IMR-90 (cell line): Measurements from ENCODE around the gene DMD. TPM values are rescaled to one million over a fixed set of nuclear protein-coding genes. Genes with fewer than 3 reads are reported as not detected.

Experiments used
- ATAC-seq: fragments of 200-7000 bp; cut with Tn5 transposase; 2 replicates; pipeline ENCODE4 v1.9.1; 2020; ENCODE audit warnings: low read depth, mild to moderate bottlenecking, moderate library complexity
- BruUV-seq: library from RNA; stranded (reverse); fragments of 400-500 nt; replicated peaks from 2 replicates; lab custom pipeline; 2021; lab: Mats Ljungman, UMichigan
- CTCF ChIA-PET: fragments of 300-600 bp; formaldehyde crosslinking; extraction: SDS; loops from one replicate; lab custom pipeline; 2021; ENCODE audit warnings: antibody characterized with exemption; lab: Yijun Ruan, JAX
- POLR2A ChIA-PET: fragments of 300-600 bp; sonication (Branson Sonifier 250); formaldehyde crosslinking; loops from one replicate; lab custom pipeline; 2022; ENCODE audit warnings: antibody characterized with exemption; ENCODE audit not compliant: unreplicated experiment; lab: Charles Lee
- DNase-seq: peaks from one replicate; pipeline ENCODE4 v3.0.0; 2013
- H2AFZ ChIP-seq: replicated peaks from 2 replicates; pipeline ENCODE3; 2013; ENCODE audit warnings: low read length, mild to moderate bottlenecking; ENCODE audit not compliant: poor library complexity
- H2AK5ac ChIP-seq: 2 replicates; pipeline ENCODE4 v1.6.1; 2013; ENCODE audit warnings: low read depth, low read length, inconsistent platforms
- H2AK9ac ChIP-seq: replicated peaks from 2 replicates; pipeline ENCODE3; 2013; ENCODE audit warnings: mild to moderate bottlenecking, low read depth, low read length, moderate library complexity; ENCODE audit not compliant: poor library complexity
- H2BK120ac ChIP-seq: 2 replicates; pipeline ENCODE4 v1.6.1; 2013; ENCODE audit warnings: low read depth, low read length, inconsistent platforms
- H2BK15ac ChIP-seq: 3 replicates; pipeline ENCODE4 v1.6.1; 2013; ENCODE audit warnings: low read depth, low read length, inconsistent platforms
- H2BK20ac ChIP-seq: 2 replicates; pipeline ENCODE4 v1.6.1; 2013; ENCODE audit warnings: low read depth, mild to moderate bottlenecking, inconsistent platforms, low read length, moderate library complexity
- H2BK5ac ChIP-seq: 2 replicates; pipeline ENCODE4 v1.6.1; 2013; ENCODE audit warnings: mild to moderate bottlenecking, low read depth, low read length, inconsistent platforms; ENCODE audit not compliant: poor library complexity, severe bottlenecking
- H3K14ac ChIP-seq: replicated peaks from 2 replicates; pipeline ENCODE4 v1.6.1; 2013; ENCODE audit warnings: low read depth, low read length, inconsistent platforms
- H3K18ac ChIP-seq: 2 replicates; pipeline ENCODE4 v1.6.1; 2013; ENCODE audit warnings: low read depth, low read length, control low read depth
- H3K23ac ChIP-seq: 2 replicates; pipeline ENCODE4 v1.6.1; 2013; ENCODE audit warnings: low read depth, low read length, inconsistent platforms
- H3K27ac ChIP-seq: 2 replicates; pipeline ENCODE4 v1.5.1; 2013; ENCODE audit warnings: mild to moderate bottlenecking, control low read depth, low read length; ENCODE audit not compliant: insufficient read depth
- H3K27me3 ChIP-seq: 2 replicates; pipeline ENCODE4 v1.6.1; 2013; ENCODE audit warnings: low read length; ENCODE audit not compliant: control insufficient read depth, insufficient read depth
- H3K36me3 ChIP-seq: 2 replicates; pipeline ENCODE4 v1.6.1; 2013; ENCODE audit warnings: low read length, mixed read lengths; ENCODE audit not compliant: control insufficient read depth, insufficient read depth
- H3K4ac ChIP-seq: 2 replicates; pipeline ENCODE4 v1.6.1; 2013; ENCODE audit warnings: low read depth, low read length, inconsistent platforms
- H3K4me1 ChIP-seq: 2 replicates; pipeline ENCODE4 v1.6.1; 2013; ENCODE audit warnings: low read length, mixed read lengths; ENCODE audit not compliant: control insufficient read depth, insufficient read depth
- H3K4me2 ChIP-seq: 2 replicates; pipeline ENCODE4 v1.6.1; 2013; ENCODE audit warnings: low read depth, mild to moderate bottlenecking, control low read depth, low read length, moderate library complexity
- H3K4me3 ChIP-seq: 2 replicates; pipeline ENCODE4 v1.5.1; 2013; ENCODE audit warnings: low read depth, mild to moderate bottlenecking, control low read depth, low read length, moderate library complexity; ENCODE audit not compliant: insufficient read depth
- H3K56ac ChIP-seq: 2 replicates; pipeline ENCODE4 v1.6.1; 2013; ENCODE audit warnings: low read length, inconsistent platforms; ENCODE audit not compliant: insufficient read depth; ENCODE audit errors: extremely low read depth
- H3K79me1 ChIP-seq, 2 experiments: 2 replicates each; pipeline ENCODE4 v1.6.1; 2013; ENCODE audit warnings: low read length in 2 of 2, inconsistent platforms in 1 of 2, low read depth in 1 of 2
- H3K9ac ChIP-seq: 2 replicates; pipeline ENCODE4 v1.6.1; 2013; ENCODE audit warnings: low read depth, low read length, control low read depth
- H3K9me1 ChIP-seq: 2 replicates; pipeline ENCODE4 v1.6.1; 2013; ENCODE audit warnings: low read length, inconsistent platforms; ENCODE audit not compliant: insufficient read depth
- H3K9me3 ChIP-seq: 2 replicates; pipeline ENCODE4 v1.6.1; 2013; ENCODE audit warnings: low read length; ENCODE audit not compliant: control insufficient read depth, insufficient read depth
- H4K20me1 ChIP-seq: 2 replicates; pipeline ENCODE4 v1.6.1; 2013; ENCODE audit warnings: low read length, inconsistent platforms; ENCODE audit not compliant: insufficient read depth
- H4K5ac ChIP-seq: 2 replicates; pipeline ENCODE4 v1.6.1; 2013; ENCODE audit warnings: mild to moderate bottlenecking, low read depth, low read length, control low read depth
- H4K8ac ChIP-seq, 2 experiments: 2 replicates each; pipeline ENCODE4 v1.6.1; 2013; ENCODE audit warnings: low read depth in 2 of 2, low read length in 2 of 2, control low read depth in 1 of 2, inconsistent platforms in 1 of 2
- H4K91ac ChIP-seq: 2 replicates; pipeline ENCODE4 v1.6.1; 2013; ENCODE audit warnings: low read depth, low read length, inconsistent platforms; ENCODE audit not compliant: insufficient read depth
- BHLHE40 ChIP-seq: fragments of 150-350 bp; IDR thresholded peaks from 2 replicates; pipeline ENCODE4 v1.6.1; 2016; ENCODE audit warnings: mild to moderate bottlenecking, low read depth, low read length
- CEBPB ChIP-seq: IDR thresholded peaks from 2 replicates; pipeline ENCODE4 v1.6.1; 2012; ENCODE audit warnings: low read depth, low read length, improper control_type of control experiment
- FOS ChIP-seq: fragments of 150-350 bp; IDR thresholded peaks from 2 replicates; pipeline ENCODE4 v1.6.1; 2016; ENCODE audit warnings: low read depth, low read length
- MAFK ChIP-seq: IDR thresholded peaks from 2 replicates; pipeline ENCODE4 v1.6.1; 2012; ENCODE audit warnings: low read depth, low read length, improper control_type of control experiment
- MAZ ChIP-seq: IDR thresholded peaks from 2 replicates; pipeline ENCODE4 v1.6.1; 2012; ENCODE audit warnings: low read depth, mild to moderate bottlenecking, low read length, improper control_type of control experiment, moderate library complexity, borderline replicate concordance
- MXI1 ChIP-seq: IDR thresholded peaks from 2 replicates; pipeline ENCODE4 v1.6.1; 2012; ENCODE audit warnings: low read depth, mild to moderate bottlenecking, low read length, moderate library complexity, borderline replicate concordance
- RFX5 ChIP-seq: IDR thresholded peaks from 2 replicates; pipeline ENCODE4 v1.8.0; 2012; ENCODE audit warnings: low read depth, mild to moderate bottlenecking, low read length, moderate library complexity
- SMC3 ChIP-seq: fragments of 150-350 bp; IDR thresholded peaks from 2 replicates; pipeline ENCODE4 v1.6.1; 2016; ENCODE audit warnings: low read depth, mild to moderate bottlenecking, antibody characterized with exemption, low read length, moderate library complexity
- WGBS, 2 experiments: methylation state at CpG; one replicate each; pipeline versions ENCODE4 v1.1.5 to v1.1.7; 2013; ENCODE audit warnings: missing lambda C conversion rate in 2 of 2; ENCODE audit not compliant: insufficient read length in 1 of 2; ENCODE audit errors: extremely low coverage in 2 of 2; 5-methylcytosine and 5-hydroxymethylcytosine counted together
- dilution Hi-C: fragments of 300-500 bp; cut with HindIII; formaldehyde crosslinking; loops from one replicate; pipeline ENCODE4 v1.14.3; 2018; ENCODE audit warnings: low sequenced_read_pairs; ENCODE audit not compliant: unreplicated experiment
- in situ Hi-C: fragments of 300-500 bp; cut with MboI; formaldehyde crosslinking; loops from 3 replicates; pipeline ENCODE4 v1.14.3; 2019; ENCODE audit warnings: low sequenced_read_pairs, inconsistent platforms, mixed read lengths
- intact Hi-C: fragments of 100-400 bp; cut with micrococcal nuclease; formaldehyde crosslinking; loops from 2 replicates; pipeline ENCODE4 v1.10.0; 2022
- polyA plus RNA-seq, 3 experiments: library from polyadenylated mRNA; depleted of rRNA; stranded (reverse); fragments of >200 nt; gene quantifications; 2 replicates each; pipeline ENCODE4 v1.2.3, GENCODE V29; 2012; ENCODE audit warnings: low replicate concordance in 1 of 3
- total RNA-seq: library from RNA; depleted of rRNA; stranded (reverse); fragments of >200 nt; gene quantifications from 2 replicates; pipeline ENCODE4 v1.2.3, GENCODE V29; 2012
- TF ChIP-seq, protein P1 (sequence below): fragments of 150-350 bp; IDR thresholded peaks from 2 replicates; pipeline ENCODE4 v1.6.1; 2016; ENCODE audit warnings: low read depth, mild to moderate bottlenecking, low read length, moderate library complexity, borderline replicate concordance

Gene DMD
- total and polyA plus RNA-seq, 2 of the 4 experiments (the other 2 are of a cell fraction) = 6.6 to 11.8 TPM

DNA sequence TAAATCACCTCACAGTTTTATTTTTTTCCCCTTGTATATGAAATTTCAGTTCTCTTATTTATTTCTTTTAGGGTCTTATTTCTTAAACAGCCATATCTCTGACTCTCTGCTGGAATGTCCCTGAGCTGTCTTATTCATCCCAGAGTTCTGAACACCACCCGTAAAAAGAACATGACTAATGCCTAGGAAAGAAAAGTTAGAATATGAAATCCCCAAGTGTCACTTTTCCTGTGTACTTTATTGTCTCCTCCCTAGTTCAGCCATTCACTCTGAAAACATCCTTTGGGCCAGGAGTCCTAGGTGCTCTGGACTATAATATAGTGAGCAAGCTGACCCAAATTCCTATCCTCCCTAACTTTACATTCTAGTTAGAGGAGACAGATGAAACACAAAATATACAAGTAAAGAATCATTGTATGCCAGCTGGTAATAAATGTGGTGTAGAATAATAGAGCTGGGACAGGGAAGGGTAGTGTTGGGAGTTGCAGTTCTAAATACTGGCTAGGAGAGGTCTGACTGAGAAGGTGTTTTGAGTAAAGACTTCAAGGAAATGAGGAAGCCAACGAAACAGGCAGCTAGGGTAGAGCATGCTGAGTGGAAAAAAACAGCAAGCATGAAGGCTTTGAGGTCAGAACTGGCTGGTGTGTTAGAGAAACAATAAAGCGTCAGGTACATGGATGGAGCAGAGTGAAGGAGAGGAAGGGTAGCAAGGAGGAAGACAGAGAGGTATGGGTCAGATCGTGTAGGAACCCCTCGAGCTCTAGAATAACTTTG is 2098.9 kb downstream of the DMD start:
- no peak overlapping the region for H2BK120ac ChIP-seq
- dilution Hi-C loops (no loop called here), intact Hi-C loops (no loop called here), in situ Hi-C loops (no loop called here)
- H3K79me1 ChIP-seq = no peaks in the 10 kb centered on the region
- H3K36me3 ChIP-seq = no peaks in the 10 kb centered on the region
- H4K20me1 ChIP-seq = no peaks in the 10 kb centered on the region
- no peak overlapping the region for H3K27ac ChIP-seq
- H3K23ac ChIP-seq = no peak overlapping the region
- no peak for DNase-seq
- no peak overlapping the region for H4K8ac ChIP-seq
- no peak overlapping the region for H3K9ac ChIP-seq
- 40% methylated on average over 2 of the region's 5 CpGs; no CpG with 5 or more reads in 1 of the 2 experiments for WGBS, 2 experiments
- H3K14ac ChIP-seq = no peak overlapping the region
- H4K91ac ChIP-seq = no peak overlapping the region
- no peak overlapping the region for H2BK15ac ChIP-seq
- H3K9me3 ChIP-seq = no peaks in the 10 kb centered on the region
- CTCF ChIA-PET = no interaction called here
- no peak overlapping the region for H3K4me3 ChIP-seq
- H2AK9ac ChIP-seq = no peak overlapping the region
- H3K4ac ChIP-seq = no peak overlapping the region
- no TSS peak for BruUV-seq
- H3K27me3 ChIP-seq = peaks cover 2% of the 10 kb centered on the region; the same call in 1 of the 2 replicates
- no peaks in the 10 kb centered on the region for H3K9me1 ChIP-seq
- no peak overlapping the region for H4K5ac ChIP-seq
- no peak overlapping the region for H2AK5ac ChIP-seq
- no peak for ATAC-seq
- POLR2A ChIA-PET = no interaction called here
- TF ChIP-seq MXI1 (no peak), SMC3 (no peak), MAFK (no peak), CEBPB (no peak), MAZ (no peak), RFX5 (no peak), BHLHE40 (no peak), FOS (no peak)
- TF ChIP-seq, protein P1, sequence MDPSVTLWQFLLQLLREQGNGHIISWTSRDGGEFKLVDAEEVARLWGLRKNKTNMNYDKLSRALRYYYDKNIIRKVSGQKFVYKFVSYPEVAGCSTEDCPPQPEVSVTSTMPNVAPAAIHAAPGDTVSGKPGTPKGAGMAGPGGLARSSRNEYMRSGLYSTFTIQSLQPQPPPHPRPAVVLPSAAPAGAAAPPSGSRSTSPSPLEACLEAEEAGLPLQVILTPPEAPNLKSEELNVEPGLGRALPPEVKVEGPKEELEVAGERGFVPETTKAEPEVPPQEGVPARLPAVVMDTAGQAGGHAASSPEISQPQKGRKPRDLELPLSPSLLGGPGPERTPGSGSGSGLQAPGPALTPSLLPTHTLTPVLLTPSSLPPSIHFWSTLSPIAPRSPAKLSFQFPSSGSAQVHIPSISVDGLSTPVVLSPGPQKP = no peak
- H3K56ac ChIP-seq = no peak overlapping the region
- H3K4me1 ChIP-seq = no peaks in the 10 kb centered on the region
- no peak overlapping the region for H2AFZ ChIP-seq
- H2BK5ac ChIP-seq = no peak overlapping the region
- no peak overlapping the region for H3K4me2 ChIP-seq
- no peak overlapping the region for H2BK20ac ChIP-seq
- H3K18ac ChIP-seq = no peak overlapping the region
